ENCODE results near the gene HLA-DQB1.
A peak's percentile ranks its signal among the peaks of the same experiment; 100 is the strongest.
"Not testable (repeated sequence)": the region's sequence is repeated elsewhere in the genome, so short reads cannot be mapped to it uniquely, and the experiment has no call there.

The HLA-DQB1 gene

DNA sequence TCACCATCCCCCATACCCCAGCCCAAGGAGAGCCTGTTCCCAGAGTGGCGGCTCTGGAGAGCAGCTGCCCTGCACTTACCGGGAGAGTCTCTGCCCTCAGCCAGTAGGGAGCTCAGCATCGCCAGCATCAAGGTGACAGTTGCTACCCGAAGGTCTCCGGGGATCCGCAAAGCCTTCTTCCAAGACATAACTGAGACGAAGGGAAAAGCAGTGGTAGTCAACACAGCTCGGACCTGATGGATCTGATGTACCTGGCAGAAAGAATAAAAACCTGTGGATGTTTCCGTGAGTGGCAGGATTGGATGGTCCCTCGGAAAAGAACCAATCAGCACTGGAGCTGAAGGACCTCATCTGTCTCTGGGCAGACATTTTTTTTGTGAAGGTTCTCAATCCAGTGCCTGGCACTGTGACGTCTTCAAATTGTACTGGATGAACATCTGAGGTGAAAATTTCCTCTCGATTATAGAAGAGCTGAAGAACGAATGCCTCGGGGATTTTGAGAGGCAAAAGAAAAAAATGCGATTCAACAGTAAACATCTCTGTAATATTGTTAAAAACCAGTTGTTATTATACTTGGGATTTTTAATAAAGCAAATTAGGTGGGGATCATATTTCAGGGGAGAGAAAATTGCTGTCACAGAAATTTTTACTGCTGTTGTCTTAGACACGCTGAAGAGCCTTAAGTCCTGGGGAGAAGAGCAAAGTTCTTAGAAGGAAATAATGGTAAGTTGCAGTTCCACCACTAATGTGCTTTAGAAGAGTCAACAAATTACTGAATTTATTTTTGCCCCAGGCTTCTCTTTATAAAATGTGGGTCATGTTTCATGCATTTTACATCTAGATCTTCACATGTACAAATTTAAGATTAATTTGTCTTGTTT lies at the start of gene HLA-DQB1:
Gene HLA-DQB1, minus strand, starts transcription at position 238 of the 881 bp plus-strand sequence. Its CDS starts 50 bp downstream, at position 188.
- peak; percentile 17 for DNase-seq (ENCODE audit: low read depth)

- no peak for DNase-seq (ENCODE audit: low read depth)
Observed at GRCh38 chr6:32713241-32713640, 46.8 kb upstream of the HLA-DQB1 start.

GRCh38 chr6:32709625-32710024 lies 43.2 kb upstream of the HLA-DQB1 start:
- DNase-seq (ENCODE audit: low read depth), result no peak

GRCh38 chr6:32705164-32705563 lies 38.7 kb upstream of the HLA-DQB1 start:
- not testable (repeated sequence) for DNase-seq (ENCODE audit: low read depth)

- DNase-seq (ENCODE audit: low read depth), result no peak
Observed at GRCh38 chr6:32703347-32703746, 36.9 kb upstream of the HLA-DQB1 start.

DNA sequence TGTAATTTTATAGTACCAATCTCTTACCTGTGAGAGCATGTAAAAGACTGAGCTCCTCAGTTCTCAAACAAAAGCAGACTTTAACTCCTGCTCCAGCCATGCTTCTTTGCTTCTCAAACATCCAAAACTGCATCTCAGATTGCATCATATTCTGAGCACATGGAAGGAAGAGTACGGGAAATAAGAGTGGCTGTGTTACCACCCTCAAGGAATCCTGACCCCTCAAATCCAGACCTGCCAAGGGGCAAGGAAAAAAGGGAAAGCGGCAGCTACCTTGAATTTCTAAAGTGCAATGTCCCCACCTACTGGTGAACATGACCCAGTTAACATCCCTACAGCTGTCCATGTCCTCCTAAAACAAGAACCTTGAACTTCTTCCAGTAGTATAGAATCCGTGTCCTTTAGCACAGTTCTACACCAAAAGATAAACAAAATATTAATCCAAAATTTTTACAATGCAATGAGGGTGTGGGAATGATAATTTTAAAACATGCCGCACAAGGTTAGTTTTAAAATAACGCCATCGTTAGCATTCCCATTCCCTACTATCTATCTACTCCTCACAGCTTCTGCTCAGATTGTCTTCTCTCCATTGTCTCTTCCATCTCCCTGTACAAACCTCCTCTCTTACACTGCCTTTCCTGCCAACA lies 34.1 kb upstream of the HLA-DQB1 start:
- DNase-seq (ENCODE audit: low read depth), result no peak

DNA sequence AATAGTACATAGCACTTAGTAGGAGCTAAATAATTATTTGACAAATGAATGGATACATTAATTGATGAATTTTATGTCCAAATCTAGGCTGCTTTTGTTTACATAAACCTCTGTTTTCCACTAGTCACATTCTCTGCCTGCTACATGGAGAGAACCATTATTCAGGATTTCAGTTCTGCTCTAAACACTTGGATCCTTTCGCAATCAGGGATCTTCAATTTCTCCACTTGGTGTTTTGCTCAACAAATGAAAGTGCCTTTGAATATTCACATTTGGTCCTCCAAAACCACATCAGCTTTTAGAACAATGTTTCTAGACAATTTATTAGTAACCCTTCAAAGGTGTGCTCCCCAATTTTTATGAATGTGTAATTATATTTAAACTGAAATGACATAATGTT lies 30.6 kb upstream of the HLA-DQB1 start:
- no peak for DNase-seq (ENCODE audit: low read depth)

GRCh38 chr6:32692019-32692418 lies 25.6 kb upstream of the HLA-DQB1 start:
- DNase-seq (ENCODE audit: low read depth), result peak; percentile 26

DNA sequence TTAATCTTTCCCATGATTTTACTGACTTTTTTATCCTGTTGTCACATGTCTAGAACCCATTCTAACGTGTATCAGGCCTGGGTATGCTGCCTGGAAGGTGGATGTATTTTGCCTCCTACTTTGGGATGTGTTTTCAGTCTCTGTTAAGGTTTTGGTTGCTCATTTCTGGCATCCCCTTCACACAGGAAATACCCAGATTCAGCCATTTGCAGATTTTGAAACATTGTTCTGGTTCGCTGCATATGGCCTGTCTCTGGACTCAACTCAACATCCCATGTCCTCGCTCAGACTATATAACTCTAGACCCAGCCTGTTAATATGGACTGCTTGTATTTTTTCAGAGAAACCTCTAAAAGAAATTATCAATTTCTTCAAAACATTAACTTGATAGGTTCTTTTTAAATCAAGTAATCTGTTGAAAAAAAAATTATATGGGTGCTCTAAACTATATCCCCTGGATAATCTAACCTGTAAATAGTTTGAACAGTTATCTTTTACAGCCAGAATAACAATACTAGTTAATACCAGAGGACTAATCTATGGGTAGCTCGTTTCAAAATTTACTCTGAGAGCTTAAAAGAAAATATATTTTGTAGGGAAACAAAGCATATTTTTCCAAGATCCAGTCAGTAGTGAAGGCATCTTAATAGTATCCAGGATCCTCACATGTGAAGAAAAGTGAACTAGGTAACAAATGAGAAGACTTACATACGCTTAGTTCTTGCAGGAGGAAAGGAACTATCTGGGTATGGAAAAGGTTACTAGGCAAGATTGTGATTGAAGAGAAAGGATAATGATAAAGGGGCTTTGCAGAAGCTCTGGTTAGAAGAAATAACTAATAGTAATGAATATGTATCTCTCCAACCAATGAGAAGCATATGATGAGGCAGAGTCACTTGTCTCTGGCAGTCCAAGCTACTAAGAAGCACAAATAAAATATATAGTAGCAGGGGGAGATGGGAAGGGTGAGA lies 23.4 kb upstream of the HLA-DQB1 start:
- no peak for DNase-seq (ENCODE audit: low read depth)

GRCh38 chr6:32685603-32686002 lies 19.1 kb upstream of the HLA-DQB1 start:
- no peak for DNase-seq (ENCODE audit: low read depth)

DNA sequence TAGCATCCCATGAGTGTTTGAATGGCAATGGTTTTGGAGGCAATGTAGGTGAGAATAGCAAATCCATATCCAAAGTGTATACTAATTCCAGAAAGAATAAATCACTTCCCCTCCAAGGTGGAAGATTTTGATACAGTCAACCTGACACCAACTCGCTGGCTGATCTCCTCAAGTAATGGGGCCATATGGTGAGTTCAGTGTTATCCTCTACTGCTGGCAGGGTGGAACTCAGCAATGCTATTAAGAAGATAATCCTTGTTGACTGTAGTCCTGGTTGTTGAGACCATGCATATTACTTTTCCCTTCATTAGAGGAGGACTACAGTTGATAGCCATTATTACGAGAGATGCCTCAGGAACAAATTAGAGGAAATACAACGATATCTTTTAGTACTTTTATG lies 17.8 kb upstream of the HLA-DQB1 start:
- DNase-seq (ENCODE audit: low read depth), result no peak

GRCh38 chr6:32680055-32680454 lies 13.6 kb upstream of the HLA-DQB1 start:
- DNase-seq (ENCODE audit: low read depth), result no peak

GRCh38 chr6:32679492-32679891 lies 13.0 kb upstream of the HLA-DQB1 start:
- DNase-seq (ENCODE audit: low read depth), result no peak

GRCh38 chr6:32674123-32674522 lies 7.7 kb upstream of the HLA-DQB1 start:
- DNase-seq (ENCODE audit: low read depth), result not testable (repeated sequence)

DNA sequence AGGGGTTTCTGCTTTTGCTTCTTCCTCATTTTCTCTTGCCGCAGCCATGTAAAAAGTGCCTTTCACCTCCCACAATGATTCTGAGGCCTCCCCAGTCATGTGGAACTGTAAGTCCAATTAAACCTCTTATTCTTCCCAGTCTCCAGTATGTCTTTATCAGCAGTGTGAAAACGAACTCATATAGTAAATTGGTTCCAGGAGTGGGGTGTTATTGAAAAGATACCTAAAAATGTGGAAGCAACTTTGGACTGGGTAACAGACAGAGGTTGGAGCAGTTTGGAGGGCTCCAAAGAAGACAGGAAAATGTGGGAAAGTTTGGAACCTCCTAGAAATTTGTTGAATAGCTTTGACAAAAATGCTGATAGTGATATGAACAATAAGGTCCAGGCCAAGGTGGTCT lies 5.5 kb upstream of the HLA-DQB1 start:
- not testable (repeated sequence) for DNase-seq (ENCODE audit: low read depth)

- no peak for DNase-seq (ENCODE audit: low read depth)
Observed at GRCh38 chr6:32669893-32670292, 3.4 kb upstream of the HLA-DQB1 start.

DNA sequence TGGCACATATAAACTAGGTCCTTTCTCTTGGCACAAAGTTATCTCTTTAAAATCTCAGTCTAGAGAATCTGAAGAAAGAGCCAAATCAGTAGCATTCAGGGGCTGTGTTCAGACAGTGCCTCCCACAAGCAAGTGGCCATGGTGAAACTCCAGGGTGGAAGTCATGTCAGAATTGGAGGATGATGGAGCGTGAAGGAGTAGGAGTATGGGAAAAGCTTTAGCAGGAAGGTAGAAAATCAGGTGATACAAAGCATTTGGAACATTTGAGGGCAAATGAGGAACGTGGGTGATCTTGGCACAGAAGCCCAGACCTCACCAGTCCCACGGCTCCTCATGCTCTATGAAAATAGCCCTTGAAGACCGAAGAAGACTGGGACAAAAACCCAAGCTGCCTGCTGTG lies 2.8 kb upstream of the HLA-DQB1 start:
- no peak for DNase-seq (ENCODE audit: low read depth)

DNA sequence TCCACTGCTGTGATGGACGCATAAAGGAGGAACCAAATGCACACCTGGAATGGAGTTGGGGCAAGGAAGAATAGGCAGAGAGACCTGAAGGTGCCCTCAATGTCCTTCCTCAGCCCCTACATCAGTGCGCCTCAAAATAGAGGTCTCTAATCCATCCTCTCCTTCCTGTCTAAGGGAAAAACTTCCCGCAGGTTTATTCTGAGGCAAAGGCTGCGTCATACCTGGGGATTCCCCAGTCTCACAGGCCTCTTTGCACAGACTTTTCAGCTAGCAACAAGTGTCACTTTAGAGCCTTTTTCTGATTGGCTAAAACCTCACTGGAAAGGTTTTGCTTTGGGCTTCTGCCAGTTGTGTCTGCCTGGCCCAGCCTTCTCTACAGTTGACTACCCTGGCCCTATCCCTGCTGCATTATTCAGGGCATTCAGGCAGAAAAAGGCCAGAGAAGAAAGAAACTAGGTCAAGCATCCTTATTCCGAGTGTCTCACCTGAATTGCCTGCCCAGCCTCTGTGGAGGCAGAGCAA lies 1.8 kb upstream of the HLA-DQB1 start:
- peak; percentile 31 for DNase-seq (ENCODE audit: low read depth)

- DNase-seq (ENCODE audit: low read depth), result no peak
Observed at GRCh38 chr6:32665661-32666060, 796 bp downstream of the HLA-DQB1 start.

GRCh38 chr6:32664827-32665362 lies 1.6 kb downstream of the HLA-DQB1 start:
- DNase-seq (ENCODE audit: low read depth), result peak; percentile 10

DNA sequence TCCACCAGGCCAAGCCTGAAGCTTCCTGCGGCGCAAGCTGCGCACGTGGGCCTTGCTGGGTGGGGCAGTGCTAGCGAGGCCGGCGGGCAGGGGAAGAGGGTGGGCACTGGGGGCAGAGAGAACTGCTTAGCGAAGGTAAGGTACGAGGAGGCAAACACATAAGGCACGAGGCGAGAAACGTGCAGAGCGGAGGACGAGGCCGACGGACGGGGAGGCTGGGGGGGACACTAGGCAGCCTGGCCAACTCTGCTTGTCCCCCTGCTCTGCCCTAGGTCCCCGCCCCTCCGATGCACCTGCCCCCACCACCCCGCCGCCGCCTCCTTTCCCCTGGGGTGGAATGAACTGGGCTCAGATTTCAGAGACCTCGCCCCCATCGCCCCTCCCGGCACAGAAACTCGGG lies 2.1 kb downstream of the HLA-DQB1 start:
- no peak for DNase-seq (ENCODE audit: low read depth)

DNA sequence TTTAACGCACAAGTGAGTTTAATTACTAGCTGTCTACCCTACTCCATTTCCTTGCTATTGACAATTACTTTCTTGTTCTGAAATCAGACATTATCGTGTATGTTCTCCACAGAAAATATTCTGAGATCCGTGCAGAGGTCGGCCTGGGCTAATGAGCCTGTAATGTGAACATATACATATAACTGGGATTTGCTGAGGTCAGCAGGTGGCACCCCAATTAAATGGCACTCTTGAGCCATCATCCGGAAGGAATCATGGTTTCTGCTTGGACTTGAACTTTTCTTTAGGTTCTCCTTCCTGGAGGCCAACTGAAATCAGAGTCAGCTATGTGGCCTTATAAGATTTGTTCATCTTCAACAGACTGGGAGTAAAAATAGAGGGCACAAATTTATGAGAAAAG lies 3.6 kb downstream of the HLA-DQB1 start:
- no peak for DNase-seq (ENCODE audit: low read depth)

All from activated T-helper 1 cell treated with Interleukin-2 at 50 U/mL for 16 hours (primary cell).